Neuronal stem cell (in vitro differentiated cells): Measurements from ENCODE around the gene TRIM10. TPM values are rescaled to one million over a fixed set of nuclear protein-coding genes. Genes with fewer than 3 reads are reported as not detected.

Experiments used
- small RNA-seq: library from polyadenylated mRNA; stranded (forward); fragments of <200 nt; extraction: miRNeasy Mini kit (QIAGEN cat#:217004); gene quantifications from one replicate; pipeline ENCODE3, GENCODE V24; 2013; ENCODE audit not compliant: insufficient read depth

The TRIM10 gene

Small RNAs within 50 kb of the gene (small RNA-seq; reads per million reads assigned to genes)
- not detected for gene RF00554
